GM12878 (cell line): Measurements from ENCODE around the gene ANO3. TPM values are rescaled to one million over a fixed set of nuclear protein-coding genes. Genes with fewer than 3 reads are reported as not detected.

ENCODE experiments used
- ATAC-seq: fragments of 200-7000 bp; cut with Tn5 transposase; 3 replicates; pipeline ENCODE4 v1.9.1; 2020; ENCODE audit warnings: mild to moderate bottlenecking, moderate library complexity
- BruUV-seq: library from RNA; stranded (reverse); fragments of 400-500 nt; replicated peaks from 2 replicates; lab custom pipeline; 2021; lab: Mats Ljungman, UMichigan
- CTCF ChIA-PET: fragments of 300-600 bp; sonication (Branson Sonifier 250); formaldehyde crosslinking; extraction: SDS; loops from one replicate; lab custom pipeline; 2021; ENCODE audit warnings: inconsistent platforms; lab: Yijun Ruan, JAX
- POLR2A ChIA-PET: fragments of 350-600 bp; formaldehyde crosslinking; extraction: SDS; loops from one replicate; lab custom pipeline; 2021; ENCODE audit warnings: inconsistent platforms; lab: Charles Lee
- RAD21 ChIA-PET: fragments of 300-600 bp; sonication (Branson Sonifier 250); formaldehyde crosslinking; loops from one replicate; lab custom pipeline; 2023; ENCODE audit warnings: antibody characterized with exemption; ENCODE audit not compliant: unreplicated experiment; lab: Charles Lee
- SMC1A ChIA-PET: fragments of 300-600 bp; sonication (Branson Sonifier 250); formaldehyde crosslinking; loops from one replicate; lab custom pipeline; 2023; ENCODE audit not compliant: unreplicated experiment, uncharacterized antibody; lab: Charles Lee
- DNase-seq: peaks from one replicate; pipeline ENCODE4 v3.0.0-alpha.2; 2011; ENCODE audit warnings: low read depth, low spot score
- FAIRE-seq: peaks from 3 replicates; lab custom pipeline; 2011; peaks lifted over from hg19 to GRCh38; lab: Jason Lieb, UNC
- H2AFZ ChIP-seq: 2 replicates; pipeline ENCODE4 v1.6.0; 2011; ENCODE audit warnings: low read depth, low read length, control low read depth; ENCODE audit not compliant: control insufficient read depth
- H3K27ac ChIP-seq: 2 replicates; pipeline ENCODE4 v1.5.1; 2011; ENCODE audit warnings: control low read depth; ENCODE audit not compliant: control insufficient read depth, insufficient read depth
- H3K27me3 ChIP-seq, 2 experiments: replicated peaks in 1 of 2; 2 replicates each; pipeline versions ENCODE4 v1.6.0 to v1.6.1; 2011; ENCODE audit warnings: low read length in 1 of 2; ENCODE audit not compliant: control insufficient read depth in 2 of 2, insufficient read depth in 2 of 2
- H3K36me3 ChIP-seq, 2 experiments: 2 replicates each; pipeline ENCODE4 v1.5.1; 2011; ENCODE audit warnings: low read length in 1 of 2; ENCODE audit not compliant: control insufficient read depth in 2 of 2, insufficient read depth in 2 of 2
- H3K4me1 ChIP-seq: 2 replicates; pipeline ENCODE4 v1.6.1; 2011; ENCODE audit warnings: mild to moderate bottlenecking, low read length, moderate library complexity, mixed read lengths; ENCODE audit not compliant: control insufficient read depth, insufficient read depth
- H3K4me2 ChIP-seq: 2 replicates; pipeline ENCODE4 v1.6.0; 2011; ENCODE audit warnings: control low read depth; ENCODE audit not compliant: control insufficient read depth, insufficient read depth
- H3K4me3 ChIP-seq: fragments of 200-600 bp; sonication (generic); 2 replicates; pipeline ENCODE4 v1.5.1; 2016
- H3K79me2 ChIP-seq: 2 replicates; pipeline ENCODE4 v1.6.0; 2011; ENCODE audit warnings: low read length; ENCODE audit not compliant: control insufficient read depth, insufficient read depth
- H3K9ac ChIP-seq: 2 replicates; pipeline ENCODE4 v1.8.0; 2011; ENCODE audit warnings: low read length, control low read depth, mixed read lengths; ENCODE audit not compliant: control insufficient read depth, insufficient read depth
- H3K9me3 ChIP-seq: replicated peaks from 3 replicates; pipeline ENCODE4 v1.5.1; 2011; ENCODE audit warnings: mild to moderate bottlenecking, low read length; ENCODE audit not compliant: control insufficient read depth, insufficient read depth
- H4K20me1 ChIP-seq: 2 replicates; pipeline ENCODE4 v1.6.0; 2011; ENCODE audit not compliant: control insufficient read depth, insufficient read depth
- BCL11A ChIP-seq: IDR thresholded peaks from 2 replicates; pipeline ENCODE4 v1.6.1; 2011; ENCODE audit warnings: low read depth, low read length
- BCL3 ChIP-seq: IDR thresholded peaks from 2 replicates; pipeline ENCODE4 v1.6.1; 2011; ENCODE audit warnings: borderline replicate concordance, low read depth, mild to moderate bottlenecking, moderate library complexity, low read length; ENCODE audit not compliant: insufficient read depth, poor library complexity, severe bottlenecking
- CHD4 ChIP-seq: fragments of 200-600 bp; sonication (generic); IDR thresholded peaks from 2 replicates; pipeline ENCODE4 v1.6.1; 2016; ENCODE audit warnings: mild to moderate bottlenecking
- CTCF ChIP-seq, 3 experiments: IDR thresholded peaks in 2 of 3; conservative IDR thresholded peaks in 1 of 3; 2 replicates each; pipeline ENCODE4 v1.5.1; 2011; ENCODE audit warnings: low read depth in 3 of 3, low read length in 3 of 3, mild to moderate bottlenecking in 3 of 3, control low read depth in 2 of 3, moderate library complexity in 2 of 3, inconsistent platforms in 1 of 3, mixed read lengths in 1 of 3; ENCODE audit not compliant: control insufficient read depth in 2 of 3, insufficient read depth in 1 of 3; ENCODE audit errors: extremely low read depth in 1 of 3
- ELK1 ChIP-seq: IDR thresholded peaks from 2 replicates; pipeline ENCODE4 v1.6.1; 2012; ENCODE audit warnings: low read depth, low read length, improper control_type of control experiment
- JUNB ChIP-seq: IDR thresholded peaks from 2 replicates; pipeline ENCODE4 v1.6.1; 2016; ENCODE audit warnings: antibody characterized with exemption, mild to moderate bottlenecking
- NR2C2 ChIP-seq: IDR thresholded peaks from 2 replicates; pipeline ENCODE4 v1.6.1; 2011; ENCODE audit warnings: borderline replicate concordance, low read depth; ENCODE audit not compliant: control insufficient read depth, insufficient read length
- PAX8 ChIP-seq: fragments of 450-650 bp; IDR thresholded peaks from 2 replicates; pipeline ENCODE4 v1.6.1; 2017; ENCODE audit warnings: mild to moderate bottlenecking, moderate library complexity
- PML ChIP-seq: IDR thresholded peaks from 2 replicates; pipeline ENCODE4 v1.6.1; 2012; ENCODE audit warnings: low read length, inconsistent platforms
- POLR2A ChIP-seq: IDR thresholded peaks from 2 replicates; pipeline ENCODE4 v1.6.1; 2011; ENCODE audit warnings: low read depth, mild to moderate bottlenecking, low read length
- SMARCA5 ChIP-seq: fragments of 450-650 bp; IDR thresholded peaks from 2 replicates; pipeline ENCODE4 v1.6.1; 2017; ENCODE audit warnings: mild to moderate bottlenecking
- SMC3 ChIP-seq: IDR thresholded peaks from 2 replicates; pipeline ENCODE4 v1.6.1; 2011; ENCODE audit warnings: low read length, improper control_type of control experiment, borderline replicate concordance
- SP1 ChIP-seq: IDR thresholded peaks from one replicate; pipeline ENCODE4 v1.6.1; 2011; ENCODE audit warnings: low read depth, low read length
- TBL1XR1 ChIP-seq: IDR thresholded peaks from 2 replicates; pipeline ENCODE4 v1.6.1; 2012; ENCODE audit warnings: low read depth, low read length, improper control_type of control experiment
- WGBS: methylation state at CpG from one replicate; pipeline ENCODE4 v1.1.6; 2016; ENCODE audit warnings: low lambda C conversion rate; ENCODE audit not compliant: insufficient replicate concordance, insufficient coverage; ENCODE audit errors: missing lambda C conversion rate; 5-methylcytosine and 5-hydroxymethylcytosine counted together
- in situ Hi-C: fragments of 300-500 bp; cut with MboI; formaldehyde crosslinking; loops from 9 replicates; pipeline ENCODE4 v1.14.3; 2018; ENCODE audit warnings: mixed read lengths
- intact Hi-C: fragments of 100-400 bp; cut with micrococcal nuclease; formaldehyde crosslinking; loops from one replicate; pipeline ENCODE4 v1.14.2; 2022; ENCODE audit not compliant: unreplicated experiment
- polyA plus RNA-seq, 11 experiments: library from polyadenylated mRNA; depleted of rRNA in 4 of 11; unstranded in 6 of 11; stranded (reverse) in 5 of 11; fragments of >200 nt; fragmentation: Nextera tagmentation in 4 of 11; fragmentation: Illumina TruSeq in 1 of 11; extraction: Ambion mirVana in 4 of 11; extraction: Trizol in 1 of 11; gene quantifications; 1 replicate in 1 of 11; 2 replicates in 10 of 11; pipeline versions ENCODE4 v1.2.1 to v1.2.3, GENCODE V29; 2011 to 2016; ENCODE audit warnings: inconsistent platforms in 2 of 11, missing spikeins in 2 of 11, low read depth in 1 of 11
- total RNA-seq, 4 experiments: library from RNA; depleted of rRNA in 3 of 4; stranded (reverse); fragments of >200 nt in 3 of 4; fragmentation: Illumina TruSeq in 1 of 4; extraction: Trizol in 1 of 4; gene quantifications; 2 replicates each; pipeline versions ENCODE4 v1.2.1 to v1.2.3, GENCODE V29; 2013 to 2021
- TF ChIP-seq, protein P1 (sequence below): IDR thresholded peaks from 2 replicates; pipeline ENCODE4 v1.6.1; 2012; ENCODE audit warnings: low read depth, low read length, improper control_type of control experiment
- TF ChIP-seq, protein P2 (sequence below): fragments of 450-650 bp; IDR thresholded peaks from 2 replicates; pipeline ENCODE4 v1.6.1; 2017; ENCODE audit warnings: mild to moderate bottlenecking

ANO3 gene
- total and polyA plus RNA-seq, 10 of the 15 experiments (the other 5 are each of a cell fraction or from before 2014, with no cell fraction given), result 0.13 to 5.9 (median 0.44) TPM

DNA sequence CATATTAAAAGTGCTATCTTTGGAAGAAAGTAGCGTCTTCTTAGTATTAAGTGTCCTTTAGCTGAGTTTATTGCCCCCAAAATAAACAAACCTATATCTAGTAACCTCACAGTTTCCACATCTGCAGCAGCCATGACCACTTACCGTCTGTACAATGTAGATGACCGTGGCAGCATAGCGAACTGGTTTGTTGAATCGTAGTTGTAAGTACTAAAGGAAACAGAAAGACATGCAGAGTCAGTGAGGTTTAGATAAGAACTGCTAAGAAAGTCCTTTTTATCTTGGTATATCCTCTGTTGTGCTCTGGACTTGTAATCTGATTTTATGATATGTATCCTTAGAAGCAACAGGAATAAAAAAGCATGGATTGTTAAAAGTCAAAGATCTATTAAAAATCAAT lies 380.6 kb downstream of the ANO3 start:
- ChIA-PET POLR2A (no interaction called here), RAD21 (no interaction called here), CTCF (interaction anchor here (1.1 kb wide), 1 partner anchor 10 kb away, joined by 4 read pairs; no protein-coding TSS in a partner anchor), SMC1A (interaction anchor here (1.2 to 1.3 kb wide), 2 partner anchors 19 to 46 kb away, joined by 3 read pairs; no protein-coding TSS in a partner anchor)
- H3K36me3 ChIP-seq, result no peaks in the 10 kb centered on the region
- no peaks in the 10 kb centered on the region for H3K27me3 ChIP-seq
- 9% methylated on average over 5 of the region's 5 CpGs for WGBS
- intact Hi-C loops (no loop called here), in situ Hi-C loops (no loop called here)
- no peak overlapping the region for H2AFZ ChIP-seq
- no peaks in the 10 kb centered on the region for H3K9me3 ChIP-seq
- no peak for DNase-seq
- no peaks in the 10 kb centered on the region for H4K20me1 ChIP-seq
- TF ChIP-seq SP1 (no peak), TBL1XR1 (no peak), PML (no peak), SMARCA5 (no peak), BCL11A (no peak), ELK1 (no peak), POLR2A (no peak), CTCF (IDR thresholded peaks at IDR 0.05 in 2 of 3, conservative IDR thresholded peaks at IDR 0.05 in 1 of 3; ENCODE audit: control insufficient read depth in 2 of 3, extremely low read depth in 1 of 3, insufficient read depth in 1 of 3, low read depth in 3 of 3, low read length in 3 of 3) (no peak), JUNB (no peak), NR2C2 (no peak), PAX8 (no peak), CHD4 (no peak), BCL3 (no peak), SMC3 (no peak)
- TF ChIP-seq, protein P1, sequence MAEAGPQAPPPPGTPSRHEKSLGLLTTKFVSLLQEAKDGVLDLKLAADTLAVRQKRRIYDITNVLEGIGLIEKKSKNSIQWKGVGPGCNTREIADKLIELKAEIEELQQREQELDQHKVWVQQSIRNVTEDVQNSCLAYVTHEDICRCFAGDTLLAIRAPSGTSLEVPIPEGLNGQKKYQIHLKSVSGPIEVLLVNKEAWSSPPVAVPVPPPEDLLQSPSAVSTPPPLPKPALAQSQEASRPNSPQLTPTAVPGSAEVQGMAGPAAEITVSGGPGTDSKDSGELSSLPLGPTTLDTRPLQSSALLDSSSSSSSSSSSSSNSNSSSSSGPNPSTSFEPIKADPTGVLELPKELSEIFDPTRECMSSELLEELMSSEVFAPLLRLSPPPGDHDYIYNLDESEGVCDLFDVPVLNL, result no peak
- TF ChIP-seq, protein P2, sequence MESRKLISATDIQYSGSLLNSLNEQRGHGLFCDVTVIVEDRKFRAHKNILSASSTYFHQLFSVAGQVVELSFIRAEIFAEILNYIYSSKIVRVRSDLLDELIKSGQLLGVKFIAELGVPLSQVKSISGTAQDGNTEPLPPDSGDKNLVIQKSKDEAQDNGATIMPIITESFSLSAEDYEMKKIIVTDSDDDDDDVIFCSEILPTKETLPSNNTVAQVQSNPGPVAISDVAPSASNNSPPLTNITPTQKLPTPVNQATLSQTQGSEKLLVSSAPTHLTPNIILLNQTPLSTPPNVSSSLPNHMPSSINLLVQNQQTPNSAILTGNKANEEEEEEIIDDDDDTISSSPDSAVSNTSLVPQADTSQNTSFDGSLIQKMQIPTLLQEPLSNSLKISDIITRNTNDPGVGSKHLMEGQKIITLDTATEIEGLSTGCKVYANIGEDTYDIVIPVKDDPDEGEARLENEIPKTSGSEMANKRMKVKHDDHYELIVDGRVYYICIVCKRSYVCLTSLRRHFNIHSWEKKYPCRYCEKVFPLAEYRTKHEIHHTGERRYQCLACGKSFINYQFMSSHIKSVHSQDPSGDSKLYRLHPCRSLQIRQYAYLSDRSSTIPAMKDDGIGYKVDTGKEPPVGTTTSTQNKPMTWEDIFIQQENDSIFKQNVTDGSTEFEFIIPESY, result no peak
- no peak overlapping the region for H3K4me3 ChIP-seq
- BruUV-seq, result no TSS peak
- H3K79me2 ChIP-seq, result no peaks in the 10 kb centered on the region
- H3K9ac ChIP-seq, result no peak overlapping the region
- no peaks in the 10 kb centered on the region for H3K4me1 ChIP-seq
- FAIRE-seq, result no peak
- no peak overlapping the region for H3K27ac ChIP-seq
- peak; percentile 52 for ATAC-seq
- H3K4me2 ChIP-seq, result no peak overlapping the region
